ENCODE results near the gene MIER1. TPM values are rescaled to one million over a fixed set of nuclear protein-coding genes. Genes with fewer than 3 reads are reported as not detected.
A peak's percentile ranks its signal among the peaks of the same experiment; 100 is the strongest.

Gene MIER1
- total and polyA plus RNA-seq, 9 donors = 16.2 to 51.2 (median 45.8) TPM

DNA sequence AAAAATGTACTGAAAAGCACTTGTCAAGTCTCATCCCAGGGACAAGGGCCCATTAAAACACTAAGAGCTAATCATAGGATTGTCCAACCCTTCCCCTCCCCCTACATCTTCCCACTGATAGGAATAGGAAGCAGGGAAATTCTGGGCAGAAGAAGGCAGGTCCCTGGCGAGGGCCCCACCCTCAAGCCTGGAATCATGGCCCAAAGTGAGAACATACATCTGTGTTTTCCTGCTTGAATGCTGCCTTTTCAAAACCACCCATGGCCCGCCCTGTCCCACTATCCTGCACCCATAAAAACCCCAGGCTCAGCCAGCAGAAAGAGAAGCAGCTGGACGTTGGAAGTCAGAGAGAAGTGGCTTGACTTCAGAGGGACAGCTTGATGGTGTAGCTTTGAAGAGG is 5.0 kb upstream of the MIER1 start:
- intact Hi-C loops (cut with DNase I) = loop anchor here in 2 of 4 donors (10.0 kb wide), 2 partner anchors 135 to 645 kb away; partner anchors contain the start of gene SLC35D1 (in 1 of the 2)
- TF ChIP-seq CTCF (IDR thresholded peaks at IDR 0.05) (no peak), EP300 (IDR thresholded peaks at IDR 0.05) (no peak), POLR2A (IDR thresholded peaks at IDR 0.05) (no peak)
- no peaks in the 10 kb centered on the region for H3K27me3 ChIP-seq
- no peak overlapping the region for H3K27ac ChIP-seq
- WGBS, 3 donors = 85 to 98% (median 92%) methylated on average over 3 of the region's 3 CpGs
- no peaks in the 10 kb centered on the region for H3K9me3 ChIP-seq
- no peaks in the 10 kb centered on the region for H3K36me3 ChIP-seq
- peaks cover 7% of the 10 kb centered on the region for H3K4me1 ChIP-seq (ENCODE audit: insufficient read depth)
- no peak for DNase-seq
- no peak overlapping the region for H3K4me3 ChIP-seq

DNA sequence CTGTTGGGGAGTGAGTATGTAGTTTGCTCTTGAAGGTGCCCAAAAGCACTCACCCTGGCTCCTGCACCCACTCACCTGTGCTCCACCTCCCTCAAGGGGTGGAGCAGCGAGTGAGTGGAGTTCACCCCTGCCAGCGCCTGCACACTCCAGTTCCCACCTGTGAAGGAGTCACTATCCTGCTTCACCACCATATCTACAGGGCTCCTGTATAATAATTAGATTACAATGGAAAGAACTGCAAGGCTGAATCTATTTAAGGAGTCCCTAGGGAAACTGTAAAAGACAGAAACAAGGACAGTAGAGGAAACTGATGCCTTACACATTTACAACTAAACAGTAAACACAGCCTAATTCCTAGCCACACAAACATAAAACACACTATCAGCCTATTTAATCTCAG is 4.2 kb upstream of the MIER1 start:
- Histone ChIP-seq H3K9me3 (no peaks in the 10 kb centered on the region), H3K4me3 (no peak overlapping the region), H3K27me3 (no peaks in the 10 kb centered on the region), H3K36me3 (no peaks in the 10 kb centered on the region), H3K27ac (no peak overlapping the region), H3K4me1 (ENCODE audit: insufficient read depth) (peaks cover 7% of the 10 kb centered on the region)
- 95 to 96% (median 96%) methylated on average over 2 of the region's 2 CpGs for WGBS, 3 donors
- TF ChIP-seq EP300 (IDR thresholded peaks at IDR 0.05) = no peak
- TF ChIP-seq POLR2A (IDR thresholded peaks at IDR 0.05) = no peak
- no peak for DNase-seq
- intact Hi-C loops (cut with DNase I) = loop anchor here in 2 of 4 donors (10.0 kb wide), 2 partner anchors 134 to 646 kb away; partner anchors contain the start of gene SLC35D1 (in 1 of the 2)

DNA sequence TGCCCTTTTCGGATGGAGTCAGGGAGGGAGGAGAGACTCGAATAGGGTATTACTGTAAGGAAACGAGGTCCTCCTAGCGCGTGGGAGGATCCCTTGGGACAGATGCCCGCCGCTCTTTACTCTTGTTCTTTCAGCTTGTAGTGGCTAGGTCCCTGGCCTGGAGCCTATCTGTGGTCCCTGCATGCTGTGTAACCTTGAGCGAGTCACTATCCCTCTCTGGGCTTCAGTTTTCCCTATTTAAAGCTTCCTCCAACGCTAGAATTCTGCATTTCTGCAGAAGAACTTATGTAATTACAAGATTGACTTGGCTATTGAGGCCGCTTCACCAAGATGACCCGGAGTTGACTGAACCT is 744 bp downstream of the MIER1 start:
- Histone ChIP-seq H3K4me1 (ENCODE audit: insufficient read depth) (peaks cover 7% of the 10 kb centered on the region), H3K27me3 (no peaks in the 10 kb centered on the region), H3K4me3 (peak overlapping the region; percentile 79), H3K36me3 (no peaks in the 10 kb centered on the region), H3K27ac (peak overlapping the region; percentile 39 to 81), H3K9me3 (no peaks in the 10 kb centered on the region)
- DNase-seq = no peak
- 6% methylated on average over 11 of the region's 11 CpGs for WGBS, 3 donors
- intact Hi-C loops (cut with DNase I) = loop anchor here in 2 of 4 donors (10.0 kb wide), 2 partner anchors 129 to 651 kb away; partner anchors contain the start of gene SLC35D1 (in 1 of the 2)
- no peak for TF ChIP-seq POLR2A (IDR thresholded peaks at IDR 0.05)
- TF ChIP-seq CTCF (IDR thresholded peaks at IDR 0.05) = peak in 1 of 3 donors; percentile 30

DNA sequence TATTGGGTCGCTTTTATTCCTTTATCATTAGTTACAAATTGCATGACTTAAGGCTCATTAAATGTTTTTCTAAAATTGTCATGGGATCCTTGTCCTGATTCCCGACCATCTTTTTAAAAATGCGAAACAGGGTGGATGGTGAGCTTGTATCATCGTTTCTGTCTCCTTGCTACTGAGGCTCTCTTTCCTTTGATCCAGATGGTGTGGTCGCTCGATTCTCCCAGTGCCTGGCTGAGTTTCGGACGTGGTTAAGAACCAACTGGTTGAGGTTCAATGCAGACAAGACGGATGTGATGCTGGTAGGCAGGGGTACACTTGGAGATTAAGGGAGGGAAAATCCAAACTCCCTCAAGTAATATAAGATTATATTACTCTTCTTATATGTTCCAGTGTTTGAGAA is 1.2 kb downstream of the MIER1 start:
- Histone ChIP-seq H3K36me3 (no peaks in the 10 kb centered on the region), H3K4me3 (peak overlapping the region; percentile 79), H3K27me3 (no peaks in the 10 kb centered on the region), H3K9me3 (no peaks in the 10 kb centered on the region), H3K27ac (peak overlapping the region in 1 of 2 donors; percentile 81), H3K4me1 (ENCODE audit: insufficient read depth) (peaks cover 7% of the 10 kb centered on the region)
- 42 to 48% (median 45%) methylated on average over 9 of the region's 9 CpGs for WGBS, 3 donors
- TF ChIP-seq POLR2A (IDR thresholded peaks at IDR 0.05) = no peak
- no peak for TF ChIP-seq CTCF (IDR thresholded peaks at IDR 0.05)
- intact Hi-C loops (cut with DNase I) = loop anchor here in 2 of 4 donors (10.0 kb wide), 2 partner anchors 129 to 651 kb away; partner anchors contain the start of gene SLC35D1 (in 1 of the 2)
- DNase-seq = no peak

GRCh38 chr1:66927528-66927927 is 2.7 kb downstream of the MIER1 start:
- no peak for DNase-seq
- TF ChIP-seq CTCF (IDR thresholded peaks at IDR 0.05) = no peak
- no peak for TF ChIP-seq EP300 (IDR thresholded peaks at IDR 0.05)
- no peak for TF ChIP-seq POLR2A (IDR thresholded peaks at IDR 0.05)
- H3K27me3 ChIP-seq = peaks cover 2% of the 10 kb centered on the region
- no peak overlapping the region for H3K4me3 ChIP-seq
- peaks cover 7% of the 10 kb centered on the region for H3K4me1 ChIP-seq (ENCODE audit: insufficient read depth)
- no peaks in the 10 kb centered on the region for H3K9me3 ChIP-seq
- intact Hi-C loops (cut with DNase I) = loop anchor here in 2 of 4 donors (10.0 kb wide), 2 partner anchors 127 to 653 kb away; partner anchors contain the start of gene SLC35D1 (in 1 of the 2)
- H3K27ac ChIP-seq = no peak overlapping the region
- no peaks in the 10 kb centered on the region for H3K36me3 ChIP-seq

All from ovary (tissue), 9 donors.